ENCODE measurements around the gene LGR6. TPM values are rescaled to one million over a fixed set of nuclear protein-coding genes. Genes with fewer than 3 reads are reported as not detected.

The LGR6 gene
- total and polyA plus RNA-seq, 2 of the 8 experiments (the other 6 are each of a cell fraction or from before 2014, with no cell fraction given): 0.50 to 1.0 TPM

- Histone ChIP-seq H3K23ac (ENCODE audit: insufficient read length) (no peak overlapping the region), H3K9me3 (ENCODE audit: insufficient read depth in 2 of 2, low read depth in 1 of 2, low read length in 1 of 2) (no peaks in the 10 kb centered on the region), H3K56ac (replicated peaks; ENCODE audit: insufficient read length, low read depth, low read length) (no peak overlapping the region), H3K79me2 (ENCODE audit: control insufficient read depth in 1 of 2, insufficient read depth in 2 of 2, low read length in 2 of 2) (no peaks in the 10 kb centered on the region), H3K9ac (replicated peaks in 1 of 4; ENCODE audit: extremely low read depth in 1 of 4, low read depth in 3 of 4, low read length in 3 of 4) (no peak overlapping the region), H4K5ac (ENCODE audit: insufficient read length, low read depth, low read length) (no peak overlapping the region), H2BK5ac (ENCODE audit: low read depth, low read length) (no peak overlapping the region), H2AK5ac (ENCODE audit: low read depth, low read length) (no peak overlapping the region), H3K4ac (replicated peaks; ENCODE audit: insufficient read length, low read depth, low read length) (no peak overlapping the region), H2BK12ac (ENCODE audit: low read depth, low read length) (no peak overlapping the region), H3K4me1 (replicated peaks in 1 of 4; ENCODE audit: control insufficient read depth in 3 of 4, insufficient read depth in 4 of 4, low read length in 3 of 4) (peaks cover 0 to 6% (median 1%) of the 10 kb centered on the region in 4 experiments; a peak in 3 of 7 replicates), H3K23me2 (ENCODE audit: low read depth, low read length) (no peaks in the 10 kb centered on the region), H3K4me3 (ENCODE audit: extremely low read depth in 1 of 4, insufficient read depth in 2 of 4, low read depth in 3 of 4, low read length in 4 of 4) (no peak overlapping the region), H3K14ac (ENCODE audit: insufficient read length) (no peak overlapping the region), H3K27ac (ENCODE audit: low read depth, low read length) (no peak overlapping the region), H3K27me3 (replicated peaks in 1 of 4; ENCODE audit: control insufficient read depth in 3 of 4, extremely low read depth in 1 of 4, insufficient read depth in 3 of 4, low read length in 3 of 4) (no peaks in the 10 kb centered on the region; a peak in 1 of 7 replicates), H2AFZ (ENCODE audit: low read length) (0 out of 2 replicates have a peak overlapping the region, but pooled peaks have one; percentile 19), H2BK120ac (replicated peaks; ENCODE audit: low read depth, low read length) (no peak overlapping the region), H4K8ac (ENCODE audit: extremely low read depth, insufficient read depth, low read length) (no peak overlapping the region), H3K4me2 (ENCODE audit: insufficient read depth in 1 of 2, low read depth in 2 of 2, low read length in 2 of 2) (no peak overlapping the region), H4K20me1 (replicated peaks in 1 of 2; ENCODE audit: control insufficient read depth in 1 of 2, insufficient read depth in 2 of 2, low read length in 2 of 2) (no peaks in the 10 kb centered on the region), H4K91ac (replicated peaks; ENCODE audit: insufficient read length, low read length) (no peak overlapping the region), H3K18ac (ENCODE audit: extremely low read depth, low read length) (no peak overlapping the region), H2BK15ac (ENCODE audit: low read length) (no peak overlapping the region), H3K36me3 (ENCODE audit: control insufficient read depth in 2 of 4, insufficient read depth in 4 of 4, low read length in 3 of 4) (no peaks in the 10 kb centered on the region), H3K79me1 (ENCODE audit: low read depth, low read length) (no peaks in the 10 kb centered on the region), H2BK20ac (ENCODE audit: low read length) (no peak overlapping the region)
- no peak for DNase-seq (ENCODE audit: low read depth in 1 of 2, low spot score in 2 of 2)
- ChIA-PET CTCF (ENCODE audit: partially characterized antibody) (interaction anchor here (0.9 to 9.3 kb wide), 16 partner anchors 7 to 157 kb away, joined by 3 to 138 read pairs (median 6); partner anchors contain the start of genes LGR6 and PPP1R12B), POLR2A (ENCODE audit: partially characterized antibody) (no interaction called here)
- WGBS, 2 experiments (ENCODE audit: extremely low coverage in 1 of 2, insufficient coverage in 1 of 2, insufficient read length in 1 of 2, insufficient replicate concordance in 2 of 2, low coverage in 1 of 2, low lambda C conversion rate in 2 of 2, missing lambda C conversion rate in 1 of 2): 83% methylated on average over 14 of the region's 14 CpGs; no CpG with 5 or more reads in 1 of the 2 experiments
- FAIRE-seq: no peak
- TF ChIP-seq NRF1 (IDR thresholded peaks at IDR 0.05; ENCODE audit: low read depth, low read length) (no peak), SP2 (IDR thresholded peaks at IDR 0.05; ENCODE audit: low read length) (no peak), TAF7 (optimal IDR thresholded peaks at IDR 0.05; ENCODE audit: borderline replicate concordance, low read depth, low read length) (no peak), SIX5 (IDR thresholded peaks at IDR 0.05; ENCODE audit: low read depth, low read length) (no peak), JUND (IDR thresholded peaks at IDR 0.05; ENCODE audit: low read length) (no peak), RNF2 (IDR thresholded peaks at IDR 0.05; ENCODE audit: borderline replicate concordance, low read depth, low read length, missing control alignments, poor library complexity, severe bottlenecking) (no peak), RAD21 (IDR thresholded peaks at IDR 0.05 in 1 of 2, conservative IDR thresholded peaks at IDR 0.05 in 1 of 2; ENCODE audit: low read depth in 2 of 2, low read length in 2 of 2) (no peak), HDAC6 (IDR thresholded peaks at IDR 0.05; ENCODE audit: low read depth, low read length) (no peak)
Measured at GRCh38 chr1:202311875-202312635, 118.5 kb downstream of the LGR6 start.
